22Rv1 (cell line): ENCODE measurements around the gene MOB2.

Experiments used
- H3K27ac ChIP-seq: fragments of 450-650 bp; 2 replicates; pipeline ENCODE4 v1.5.1; 2017
- ZFX ChIP-seq: fragments of 450-650 bp; IDR thresholded peaks from 2 replicates; pipeline ENCODE4 v1.6.1; 2017; ENCODE audit warnings: antibody characterized with exemption, borderline replicate concordance
- TF ChIP-seq, protein P1 (sequence below): fragments of 450-650 bp; IDR thresholded peaks from 2 replicates; pipeline ENCODE4 v1.5.1; 2017; ENCODE audit warnings: mild to moderate bottlenecking

MOB2 gene

DNA sequence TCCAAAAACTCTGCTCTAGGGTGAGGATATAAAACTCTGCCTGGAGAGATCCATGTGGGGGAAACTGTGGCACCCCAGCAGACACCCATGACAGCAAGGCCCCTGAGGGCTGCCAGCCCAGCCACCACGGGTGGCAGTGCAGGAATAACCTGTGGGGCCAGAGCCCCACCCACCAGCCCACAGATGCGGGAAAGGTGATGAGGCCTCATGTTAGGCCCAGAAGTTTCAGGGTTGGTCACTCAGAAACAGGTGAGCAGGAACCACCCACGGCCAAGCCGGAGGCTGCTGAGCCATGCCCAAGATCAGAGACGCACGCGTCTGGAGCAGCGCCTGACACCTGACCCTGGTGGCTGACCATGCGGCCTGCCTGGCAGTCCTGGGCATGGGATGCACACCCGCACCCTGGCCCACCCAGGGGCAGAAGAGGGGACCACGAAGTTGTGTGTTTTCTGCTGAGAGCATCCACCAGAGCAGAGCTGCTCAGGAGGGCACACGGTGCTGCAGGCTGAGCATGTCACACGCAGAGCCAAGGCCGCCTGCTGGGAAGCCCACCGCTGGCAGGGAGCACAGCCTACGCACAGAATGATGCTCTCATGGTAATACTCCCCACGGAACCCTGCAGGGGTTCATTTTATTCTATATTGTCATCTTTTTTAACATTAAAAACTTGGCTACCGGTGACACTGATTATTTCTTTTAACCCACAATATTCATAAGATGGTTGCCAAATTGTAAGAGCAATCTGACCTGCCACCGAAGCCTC, 44.3 kb upstream of the MOB2 start:
- TF ChIP-seq, protein P1, sequence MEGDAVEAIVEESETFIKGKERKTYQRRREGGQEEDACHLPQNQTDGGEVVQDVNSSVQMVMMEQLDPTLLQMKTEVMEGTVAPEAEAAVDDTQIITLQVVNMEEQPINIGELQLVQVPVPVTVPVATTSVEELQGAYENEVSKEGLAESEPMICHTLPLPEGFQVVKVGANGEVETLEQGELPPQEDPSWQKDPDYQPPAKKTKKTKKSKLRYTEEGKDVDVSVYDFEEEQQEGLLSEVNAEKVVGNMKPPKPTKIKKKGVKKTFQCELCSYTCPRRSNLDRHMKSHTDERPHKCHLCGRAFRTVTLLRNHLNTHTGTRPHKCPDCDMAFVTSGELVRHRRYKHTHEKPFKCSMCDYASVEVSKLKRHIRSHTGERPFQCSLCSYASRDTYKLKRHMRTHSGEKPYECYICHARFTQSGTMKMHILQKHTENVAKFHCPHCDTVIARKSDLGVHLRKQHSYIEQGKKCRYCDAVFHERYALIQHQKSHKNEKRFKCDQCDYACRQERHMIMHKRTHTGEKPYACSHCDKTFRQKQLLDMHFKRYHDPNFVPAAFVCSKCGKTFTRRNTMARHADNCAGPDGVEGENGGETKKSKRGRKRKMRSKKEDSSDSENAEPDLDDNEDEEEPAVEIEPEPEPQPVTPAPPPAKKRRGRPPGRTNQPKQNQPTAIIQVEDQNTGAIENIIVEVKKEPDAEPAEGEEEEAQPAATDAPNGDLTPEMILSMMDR = no peak
- no peak for TF ChIP-seq ZFX
- H3K27ac ChIP-seq = no peak overlapping the region

- TF ChIP-seq ZFX = no peak
- TF ChIP-seq, protein P1 = no peak
- H3K27ac ChIP-seq = no peak overlapping the region
Measured at GRCh38 chr11:1529774-1530173, 43.2 kb upstream of the MOB2 start.

GRCh38 chr11:1529286-1529685, 42.7 kb upstream of the MOB2 start:
- TF ChIP-seq ZFX = no peak
- TF ChIP-seq, protein P1 = no peak

GRCh38 chr11:1528710-1529109, 42.1 kb upstream of the MOB2 start:
- no peak overlapping the region for H3K27ac ChIP-seq
- TF ChIP-seq, protein P1 = no peak
- TF ChIP-seq ZFX = no peak

More at GRCh38 chr11:1529286-1529685, 42.7 kb upstream of the MOB2 start:
- H3K27ac ChIP-seq = no peak overlapping the region

DNA sequence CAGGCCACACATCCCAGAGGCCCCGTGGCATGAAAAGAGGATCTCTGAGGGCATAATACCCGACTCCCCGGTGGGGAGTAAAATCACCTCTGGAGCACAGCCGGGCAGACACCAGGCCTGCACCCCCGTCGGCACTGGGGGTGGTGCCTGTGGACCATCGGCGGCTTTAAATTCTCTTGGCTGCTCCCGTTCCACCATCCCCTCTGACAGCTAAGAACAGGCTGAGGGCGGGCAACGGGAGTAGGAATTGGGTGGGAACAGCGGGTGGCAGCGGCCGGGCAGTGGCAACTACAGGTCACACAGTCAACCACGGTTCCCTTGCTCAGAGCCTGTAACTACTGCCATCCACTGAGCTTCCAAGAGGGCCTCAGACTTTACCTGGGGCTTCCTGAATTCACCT, 40.2 kb upstream of the MOB2 start:
- no peak overlapping the region for H3K27ac ChIP-seq
- TF ChIP-seq ZFX = no peak
- TF ChIP-seq, protein P1 = no peak

- TF ChIP-seq, protein P1 = no peak
- no peak for TF ChIP-seq ZFX
- no peak overlapping the region for H3K27ac ChIP-seq
Measured at GRCh38 chr11:1523779-1524178, 37.2 kb upstream of the MOB2 start.

DNA sequence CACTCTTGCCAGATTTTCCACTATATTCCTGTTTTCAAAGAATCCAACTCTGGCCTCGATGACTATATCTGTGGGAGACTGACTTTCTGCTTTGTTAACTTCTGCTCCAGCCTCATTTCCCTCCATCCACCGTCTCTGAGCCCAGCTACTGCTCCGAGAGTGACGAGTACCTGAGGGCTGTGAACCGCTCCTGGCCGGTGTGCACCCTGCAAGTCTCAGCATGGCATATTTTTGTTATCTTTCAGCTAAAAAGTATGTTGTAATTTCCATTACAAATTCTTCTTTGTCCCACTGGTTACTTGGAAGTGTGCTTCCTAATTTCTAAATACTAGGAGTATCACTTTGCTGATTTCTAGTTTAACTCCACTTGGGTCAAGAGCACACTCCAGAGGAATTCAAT, 36.5 kb upstream of the MOB2 start:
- H3K27ac ChIP-seq = no peak overlapping the region
- no peak for TF ChIP-seq ZFX
- TF ChIP-seq, protein P1 = no peak
